ENCODE data around the gene PHLDB1.

PHLDB1 gene

GRCh38 chr11:118690553-118691304, 83.3 kb downstream of the PHLDB1 start:
- no peak overlapping the region for H3K4me3 ChIP-seq (replicated peaks; ENCODE audit: insufficient read depth, low read length)
- DNase-seq (ENCODE audit: low read depth in 1 of 2, low spot score in 1 of 2): no peak
- no peak for TF ChIP-seq CTCF (IDR thresholded peaks at IDR 0.05; ENCODE audit: insufficient read depth, low read length)
- TF ChIP-seq, protein P1, sequence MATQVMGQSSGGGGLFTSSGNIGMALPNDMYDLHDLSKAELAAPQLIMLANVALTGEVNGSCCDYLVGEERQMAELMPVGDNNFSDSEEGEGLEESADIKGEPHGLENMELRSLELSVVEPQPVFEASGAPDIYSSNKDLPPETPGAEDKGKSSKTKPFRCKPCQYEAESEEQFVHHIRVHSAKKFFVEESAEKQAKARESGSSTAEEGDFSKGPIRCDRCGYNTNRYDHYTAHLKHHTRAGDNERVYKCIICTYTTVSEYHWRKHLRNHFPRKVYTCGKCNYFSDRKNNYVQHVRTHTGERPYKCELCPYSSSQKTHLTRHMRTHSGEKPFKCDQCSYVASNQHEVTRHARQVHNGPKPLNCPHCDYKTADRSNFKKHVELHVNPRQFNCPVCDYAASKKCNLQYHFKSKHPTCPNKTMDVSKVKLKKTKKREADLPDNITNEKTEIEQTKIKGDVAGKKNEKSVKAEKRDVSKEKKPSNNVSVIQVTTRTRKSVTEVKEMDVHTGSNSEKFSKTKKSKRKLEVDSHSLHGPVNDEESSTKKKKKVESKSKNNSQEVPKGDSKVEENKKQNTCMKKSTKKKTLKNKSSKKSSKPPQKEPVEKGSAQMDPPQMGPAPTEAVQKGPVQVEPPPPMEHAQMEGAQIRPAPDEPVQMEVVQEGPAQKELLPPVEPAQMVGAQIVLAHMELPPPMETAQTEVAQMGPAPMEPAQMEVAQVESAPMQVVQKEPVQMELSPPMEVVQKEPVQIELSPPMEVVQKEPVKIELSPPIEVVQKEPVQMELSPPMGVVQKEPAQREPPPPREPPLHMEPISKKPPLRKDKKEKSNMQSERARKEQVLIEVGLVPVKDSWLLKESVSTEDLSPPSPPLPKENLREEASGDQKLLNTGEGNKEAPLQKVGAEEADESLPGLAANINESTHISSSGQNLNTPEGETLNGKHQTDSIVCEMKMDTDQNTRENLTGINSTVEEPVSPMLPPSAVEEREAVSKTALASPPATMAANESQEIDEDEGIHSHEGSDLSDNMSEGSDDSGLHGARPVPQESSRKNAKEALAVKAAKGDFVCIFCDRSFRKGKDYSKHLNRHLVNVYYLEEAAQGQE (IDR thresholded peaks at IDR 0.05; ENCODE audit: insufficient replicate concordance, low read depth): no peak
- TF ChIP-seq POLR2AphosphoS5 (IDR thresholded peaks at IDR 0.05; ENCODE audit: low read depth): no peak
- no peak for TF ChIP-seq SPI1 (IDR thresholded peaks at IDR 0.05; ENCODE audit: borderline replicate concordance, low read depth)
- TF ChIP-seq GABPA (IDR thresholded peaks at IDR 0.05; ENCODE audit: low read depth): no peak
- H3K27ac ChIP-seq (replicated peaks): no peak overlapping the region
- no peaks in the 10 kb centered on the region for H3K27me3 ChIP-seq (ENCODE audit: insufficient read depth, poor library complexity, severe bottlenecking)

GRCh38 chr11:118691926-118692830, 84.8 kb downstream of the PHLDB1 start:
- Histone ChIP-seq H3K27ac (replicated peaks) (no peak overlapping the region), H3K27me3 (ENCODE audit: insufficient read depth, poor library complexity, severe bottlenecking) (no peaks in the 10 kb centered on the region), H3K4me3 (replicated peaks; ENCODE audit: insufficient read depth, low read length) (no peak overlapping the region)
- DNase-seq (ENCODE audit: low read depth in 1 of 2, low spot score in 1 of 2): peak; percentile 32 to 77
- TF ChIP-seq CTCF (IDR thresholded peaks at IDR 0.05; ENCODE audit: insufficient read depth, low read length) (no peak), POLR2AphosphoS5 (IDR thresholded peaks at IDR 0.05; ENCODE audit: low read depth) (peak; percentile 68)
- TF ChIP-seq, protein P1 (IDR thresholded peaks at IDR 0.05; ENCODE audit: insufficient replicate concordance, low read depth): peak; percentile 69

GRCh38 chr11:118694185-118694584, 86.8 kb downstream of the PHLDB1 start:
- Histone ChIP-seq H3K27ac (replicated peaks) (no peak overlapping the region), H3K4me3 (replicated peaks; ENCODE audit: insufficient read depth, low read length) (no peak overlapping the region), H3K27me3 (ENCODE audit: insufficient read depth, poor library complexity, severe bottlenecking) (no peaks in the 10 kb centered on the region)
- no peak for DNase-seq (ENCODE audit: low read depth in 1 of 2, low spot score in 1 of 2)
- TF ChIP-seq CTCF (IDR thresholded peaks at IDR 0.05; ENCODE audit: insufficient read depth, low read length) (no peak), GABPA (IDR thresholded peaks at IDR 0.05; ENCODE audit: low read depth) (no peak), SPI1 (IDR thresholded peaks at IDR 0.05; ENCODE audit: borderline replicate concordance, low read depth) (no peak), POLR2AphosphoS5 (IDR thresholded peaks at IDR 0.05; ENCODE audit: low read depth) (no peak)
- TF ChIP-seq, protein P1 (IDR thresholded peaks at IDR 0.05; ENCODE audit: insufficient replicate concordance, low read depth): no peak

All from HL-60 (cell line).